Naive B cell (primary cell): ENCODE data around the gene SOBP. TPM values are rescaled to one million over a fixed set of nuclear protein-coding genes. Genes with fewer than 3 reads are reported as not detected.
"Not testable (repeated sequence)": the region's sequence is repeated elsewhere in the genome, so short reads cannot be mapped to it uniquely, and the experiment has no call there.

ENCODE experiments used
- ATAC-seq, 2 donors: fragments of 150-1000 bp; cut with Tn5 transposase; 2 replicates each; pipeline ENCODE4 v1.10.0; 2021; ENCODE audit warnings: low read depth in 2 of 2, mild to moderate bottlenecking in 2 of 2, moderate library complexity in 2 of 2
- DNase-seq: peaks from one replicate; pipeline ENCODE4 v3.0.0; 2022
- H3K27ac Mint-ChIP-seq, 6 donors: one replicate each; pipeline ENCODE4 v1.8.0; 2020 to 2022; ENCODE audit warnings: mild to moderate bottlenecking in 6 of 6, mixed read lengths in 6 of 6, moderate library complexity in 5 of 6, inconsistent platforms in 2 of 6
- H3K27me3 Mint-ChIP-seq, 3 donors: one replicate each; pipeline ENCODE4 v1.8.0; 2021 to 2022; ENCODE audit warnings: mixed read lengths in 3 of 3, mild to moderate bottlenecking in 1 of 3
- H3K36me3 Mint-ChIP-seq, 2 donors: one replicate each; pipeline ENCODE4 v1.8.0; 2020 to 2022; ENCODE audit warnings: mixed read lengths in 2 of 2, inconsistent platforms in 1 of 2, mild to moderate bottlenecking in 1 of 2
- H3K4me1 Mint-ChIP-seq, 3 donors: one replicate each; pipeline ENCODE4 v1.8.0; 2020 to 2022; ENCODE audit warnings: mixed read lengths in 3 of 3, inconsistent platforms in 1 of 3, mild to moderate bottlenecking in 1 of 3, moderate library complexity in 1 of 3
- H3K4me3 Mint-ChIP-seq, 8 donors: one replicate each; pipeline ENCODE4 v1.8.0; 2020 to 2022; ENCODE audit warnings: mild to moderate bottlenecking in 8 of 8, mixed read lengths in 8 of 8, moderate library complexity in 8 of 8, inconsistent platforms in 2 of 8
- H3K9me3 Mint-ChIP-seq, 7 donors: one replicate each; pipeline ENCODE4 v1.8.0; 2020 to 2022; ENCODE audit warnings: mixed read lengths in 7 of 7, mild to moderate bottlenecking in 5 of 7, inconsistent platforms in 2 of 7, moderate library complexity in 1 of 7
- polyA plus RNA-seq, 6 donors: library from polyadenylated mRNA; unstranded; fragments of 300-500 nt; fragmentation: Illumina TruSeq; gene quantifications; one replicate each; pipeline ENCODE4 v1.2.3, GENCODE V29; 2021; ENCODE audit warnings: low read depth in 6 of 6

Gene SOBP
- polyA plus RNA-seq, 6 donors from 2014 or later: 1.7 to 4.3 (median 2.3) TPM

GRCh38 chr6:107460083-107460631 lies 29.8 kb upstream of the SOBP start:
- Mint-ChIP-seq H3K27me3 (no peaks in the 10 kb centered on the region), H3K4me1 (peaks cover 14 to 35% (median 24%) of the 10 kb centered on the region in 3 donors), H3K27ac (peak overlapping the region; percentile 77 to 98 (median 96)), H3K9me3 (no peaks in the 10 kb centered on the region), H3K36me3 (no peaks in the 10 kb centered on the region), H3K4me3 (peak overlapping the region; percentile 94 to 99 (median 99))
- DNase-seq: no peak
- no peak for ATAC-seq

GRCh38 chr6:107466062-107466461 lies 23.9 kb upstream of the SOBP start:
- H3K4me3 Mint-ChIP-seq: no peak overlapping the region
- ATAC-seq: no peak
- H3K9me3 Mint-ChIP-seq: no peaks in the 10 kb centered on the region
- H3K27ac Mint-ChIP-seq: no peak overlapping the region
- DNase-seq: no peak
- no peaks in the 10 kb centered on the region for H3K4me1 Mint-ChIP-seq
- H3K36me3 Mint-ChIP-seq: no peaks in the 10 kb centered on the region
- peaks cover 7 to 18% (median 8%) of the 10 kb centered on the region in 3 donors for H3K27me3 Mint-ChIP-seq

GRCh38 chr6:107470364-107470763 lies 19.6 kb upstream of the SOBP start:
- peaks cover 8 to 39% (median 20%) of the 10 kb centered on the region in 3 donors for H3K27me3 Mint-ChIP-seq

GRCh38 chr6:107473660-107474059 lies 16.3 kb upstream of the SOBP start:
- no peak for DNase-seq
- no peak overlapping the region for H3K4me3 Mint-ChIP-seq
- H3K4me1 Mint-ChIP-seq: no peaks in the 10 kb centered on the region
- peaks cover 6 to 35% (median 19%) of the 10 kb centered on the region in 3 donors for H3K27me3 Mint-ChIP-seq
- H3K9me3 Mint-ChIP-seq: no peaks in the 10 kb centered on the region
- H3K27ac Mint-ChIP-seq: no peak overlapping the region
- ATAC-seq: no peak
- H3K36me3 Mint-ChIP-seq: no peaks in the 10 kb centered on the region

More at GRCh38 chr6:107470364-107470763, 19.6 kb upstream of the SOBP start:
- no peaks in the 10 kb centered on the region for H3K36me3 Mint-ChIP-seq
- no peak overlapping the region for H3K27ac Mint-ChIP-seq
- no peak for ATAC-seq
- H3K9me3 Mint-ChIP-seq: no peaks in the 10 kb centered on the region
- H3K4me1 Mint-ChIP-seq: no peaks in the 10 kb centered on the region
- no peak for DNase-seq
- H3K4me3 Mint-ChIP-seq: no peak overlapping the region

GRCh38 chr6:107475360-107475759 lies 14.6 kb upstream of the SOBP start:
- H3K36me3 Mint-ChIP-seq, H3K27ac Mint-ChIP-seq, DNase-seq, H3K4me3 Mint-ChIP-seq, H3K9me3 Mint-ChIP-seq, H3K4me1 Mint-ChIP-seq, ATAC-seq: not testable (repeated sequence)
- peaks cover 12 to 37% (median 19%) of the 10 kb centered on the region in 3 donors for H3K27me3 Mint-ChIP-seq

GRCh38 chr6:107475826-107476225 lies 14.1 kb upstream of the SOBP start:
- not testable (repeated sequence) for H3K36me3 Mint-ChIP-seq, H3K4me3 Mint-ChIP-seq, H3K9me3 Mint-ChIP-seq, DNase-seq, ATAC-seq, H3K27ac Mint-ChIP-seq, H3K4me1 Mint-ChIP-seq
- peaks cover 17 to 41% (median 23%) of the 10 kb centered on the region in 3 donors for H3K27me3 Mint-ChIP-seq

GRCh38 chr6:107479089-107479690 lies 10.7 kb upstream of the SOBP start:
- Mint-ChIP-seq H3K4me3 (no peak overlapping the region), H3K4me1 (no peaks in the 10 kb centered on the region), H3K36me3 (no peaks in the 10 kb centered on the region), H3K27ac (no peak overlapping the region), H3K27me3 (peaks cover 29 to 49% (median 33%) of the 10 kb centered on the region in 3 donors), H3K9me3 (no peaks in the 10 kb centered on the region)
- ATAC-seq: no peak
- no peak for DNase-seq

GRCh38 chr6:107485157-107485556 lies 4.8 kb upstream of the SOBP start:
- H3K4me1 Mint-ChIP-seq: peaks cover 15 to 16% (median 15%) of the 10 kb centered on the region in 3 donors
- DNase-seq (no peak), ATAC-seq (no peak)
- no peak overlapping the region for H3K4me3 Mint-ChIP-seq
- peaks cover 0 to 8% of the 10 kb centered on the region in 2 donors for H3K36me3 Mint-ChIP-seq
- no peak overlapping the region for H3K27ac Mint-ChIP-seq
- H3K27me3 Mint-ChIP-seq: peaks cover 45 to 59% (median 51%) of the 10 kb centered on the region in 3 donors
- H3K9me3 Mint-ChIP-seq: peaks cover 0 to 1% (median 0%) of the 10 kb centered on the region in 7 donors

GRCh38 chr6:107488174-107488874 lies 1.6 kb upstream of the SOBP start:
- ATAC-seq (peak; percentile 15 to 17), DNase-seq (peak; percentile 26)
- Mint-ChIP-seq H3K27me3 (peaks cover 32 to 43% (median 34%) of the 10 kb centered on the region in 3 donors), H3K9me3 (peaks cover 0 to 1% (median 0%) of the 10 kb centered on the region in 7 donors), H3K4me3 (peak overlapping the region; percentile 88 to 96 (median 92)), H3K27ac (peak overlapping the region in 5 of 6 donors; percentile 14 to 79 (median 58)), H3K36me3 (peaks cover 0 to 8% of the 10 kb centered on the region in 2 donors), H3K4me1 (peaks cover 24 to 25% (median 25%) of the 10 kb centered on the region in 3 donors)

GRCh38 chr6:107488875-107489635 lies 862 bp upstream of the SOBP start:
- H3K4me1 Mint-ChIP-seq: peaks cover 24 to 25% (median 25%) of the 10 kb centered on the region in 3 donors
- ATAC-seq: peak; percentile 8 to 18

GRCh38 chr6:107490566-107491137 lies 735 bp downstream of the SOBP start:
- H3K4me1 Mint-ChIP-seq: peaks cover 24 to 30% (median 28%) of the 10 kb centered on the region in 3 donors
- peaks cover 32 to 47% (median 42%) of the 10 kb centered on the region in 3 donors for H3K27me3 Mint-ChIP-seq
- H3K27ac Mint-ChIP-seq: peak overlapping the region in 5 of 6 donors; percentile 37 to 66 (median 59)
- H3K36me3 Mint-ChIP-seq: peaks cover 0 to 8% of the 10 kb centered on the region in 2 donors
- no peaks in the 10 kb centered on the region for H3K9me3 Mint-ChIP-seq
- ATAC-seq (peak; percentile 6 to 10), DNase-seq (no peak)
- H3K4me3 Mint-ChIP-seq: peak overlapping the region in 7 of 8 donors; percentile 89 to 96 (median 95)

More at GRCh38 chr6:107488875-107489635, 862 bp upstream of the SOBP start:
- peak; percentile 18 for DNase-seq
- H3K27me3 Mint-ChIP-seq: peaks cover 31 to 42% (median 34%) of the 10 kb centered on the region in 3 donors
- H3K36me3 Mint-ChIP-seq: peaks cover 0 to 8% of the 10 kb centered on the region in 2 donors
- H3K4me3 Mint-ChIP-seq: peak overlapping the region; percentile 88 to 96 (median 92)
- peaks cover 0 to 1% (median 0%) of the 10 kb centered on the region in 7 donors for H3K9me3 Mint-ChIP-seq
- H3K27ac Mint-ChIP-seq: peak overlapping the region; percentile 1 to 73 (median 56)

GRCh38 chr6:107491138-107491609 lies 1.3 kb downstream of the SOBP start:
- Mint-ChIP-seq H3K27ac (no peak overlapping the region), H3K36me3 (peaks cover 0 to 8% of the 10 kb centered on the region in 2 donors), H3K4me3 (peak overlapping the region in 7 of 8 donors; percentile 89 to 96 (median 95)), H3K9me3 (no peaks in the 10 kb centered on the region), H3K27me3 (peaks cover 32 to 45% (median 38%) of the 10 kb centered on the region in 3 donors), H3K4me1 (peaks cover 24 to 30% (median 28%) of the 10 kb centered on the region in 3 donors)
- ATAC-seq (no peak), DNase-seq (peak; percentile 14)
